Thymus (tissue), 11 donors: ENCODE measurements around the gene ALDH9A1. TPM values are rescaled to one million over a fixed set of nuclear protein-coding genes. Genes with fewer than 3 reads are reported as not detected.
"Not testable (repeated sequence)": the region's sequence is repeated elsewhere in the genome, so short reads cannot be mapped to it uniquely, and the experiment has no call there.

Experiments used
- DNase-seq, 9 donors: peaks; one replicate each; pipeline ENCODE4 v3.0.0-alpha.2; 2013; ENCODE audit warnings: low spot score in 9 of 9, low read depth in 6 of 9, missing footprints in 1 of 9
- H3K27ac ChIP-seq, 2 donors: one replicate each; pipeline ENCODE4 v1.5.1; 2013; ENCODE audit warnings: control low read depth in 1 of 2, low read depth in 1 of 2, low read length in 1 of 2, mild to moderate bottlenecking in 1 of 2, moderate library complexity in 1 of 2
- H3K27me3 ChIP-seq, 2 donors: one replicate each; pipeline ENCODE4 v1.5.1; 2013; ENCODE audit warnings: low read length in 1 of 2; ENCODE audit not compliant: control insufficient read depth in 2 of 2, insufficient read depth in 1 of 2
- H3K36me3 ChIP-seq, 2 donors: one replicate each; pipeline ENCODE4 v1.5.1; 2013; ENCODE audit warnings: low read length in 1 of 2, mild to moderate bottlenecking in 1 of 2, moderate library complexity in 1 of 2; ENCODE audit not compliant: control insufficient read depth in 2 of 2, insufficient read depth in 2 of 2
- H3K4me1 ChIP-seq, 2 donors: one replicate each; pipeline ENCODE4 v1.5.1; 2013; ENCODE audit warnings: low read length in 2 of 2; ENCODE audit not compliant: control insufficient read depth in 2 of 2, insufficient read depth in 2 of 2
- H3K4me3 ChIP-seq, 2 donors: one replicate each; pipeline ENCODE4 v1.5.1; 2013; ENCODE audit warnings: low read length in 2 of 2, control low read depth in 1 of 2, mild to moderate bottlenecking in 1 of 2
- H3K9me3 ChIP-seq, 2 donors: one replicate each; pipeline ENCODE4 v1.5.1; 2013; ENCODE audit warnings: low read length in 1 of 2, mild to moderate bottlenecking in 1 of 2; ENCODE audit not compliant: control insufficient read depth in 2 of 2, insufficient read depth in 1 of 2
- WGBS: extraction: QIAGEN DNeasy Blood & Tissue Kit; methylation state at CpG from one replicate; pipeline ENCODE4 v1.1.7; 2013; 5-methylcytosine and 5-hydroxymethylcytosine counted together
- polyA plus RNA-seq: library from polyadenylated mRNA; stranded (reverse); fragments of 200-250 nt; gene quantifications from one replicate; pipeline ENCODE4 v1.2.3, GENCODE V29; 2013
- total RNA-seq: library from RNA; stranded (reverse); fragments of 120-200 nt; gene quantifications from one replicate; pipeline ENCODE4 v1.2.4, GENCODE V29; 2013
- donor health status: healthy.

The ALDH9A1 gene
- total and polyA plus RNA-seq, 2 donors: 41.0 to 44.9 TPM

- H3K27ac ChIP-seq: no peak overlapping the region
- WGBS: 71% methylated on average over 2 of the region's 2 CpGs
Measured at GRCh38 chr1:165644064-165644735, 54.2 kb downstream of the ALDH9A1 start.

GRCh38 chr1:165641231-165641987, 57.0 kb downstream of the ALDH9A1 start:
- Histone ChIP-seq H3K9me3 (no peaks in the 10 kb centered on the region), H3K4me3 (no peak overlapping the region), H3K4me1 (no peaks in the 10 kb centered on the region), H3K27ac (no peak overlapping the region), H3K36me3 (no peaks in the 10 kb centered on the region), H3K27me3 (no peaks in the 10 kb centered on the region)
- no peak for DNase-seq
- WGBS: 64% methylated on average over 2 of the region's 2 CpGs

More at GRCh38 chr1:165644064-165644735, 54.2 kb downstream of the ALDH9A1 start:
- no peaks in the 10 kb centered on the region for H3K9me3 ChIP-seq
- no peaks in the 10 kb centered on the region for H3K27me3 ChIP-seq
- H3K4me3 ChIP-seq: no peak overlapping the region
- H3K4me1 ChIP-seq: no peaks in the 10 kb centered on the region
- no peaks in the 10 kb centered on the region for H3K36me3 ChIP-seq
- no peak for DNase-seq

GRCh38 chr1:165639821-165640623, 58.3 kb downstream of the ALDH9A1 start:
- Histone ChIP-seq H3K27me3 (no peaks in the 10 kb centered on the region), H3K4me3 (no peak overlapping the region), H3K4me1 (no peaks in the 10 kb centered on the region), H3K9me3 (no peaks in the 10 kb centered on the region), H3K27ac (no peak overlapping the region), H3K36me3 (no peaks in the 10 kb centered on the region)
- DNase-seq: no peak
- 100% methylated on average over 1 of the region's 1 CpG for WGBS

GRCh38 chr1:165638211-165638610, 60.2 kb downstream of the ALDH9A1 start:
- 97% methylated on average over 7 of the region's 7 CpGs for WGBS
- H3K27me3 ChIP-seq, H3K4me1 ChIP-seq, H3K4me3 ChIP-seq, DNase-seq, H3K9me3 ChIP-seq, H3K27ac ChIP-seq, H3K36me3 ChIP-seq: not testable (repeated sequence)

GRCh38 chr1:165637427-165637826, 60.9 kb downstream of the ALDH9A1 start:
- Histone ChIP-seq H3K36me3 (no peaks in the 10 kb centered on the region), H3K27ac (no peak overlapping the region), H3K27me3 (peaks cover 2 to 9% of the 10 kb centered on the region in 2 donors), H3K4me3 (no peak overlapping the region), H3K9me3 (no peaks in the 10 kb centered on the region), H3K4me1 (no peaks in the 10 kb centered on the region)
- no peak for DNase-seq
- 97% methylated on average over 1 of the region's 1 CpG for WGBS

- 50% methylated on average over 2 of the region's 2 CpGs for WGBS
- Histone ChIP-seq H3K4me1 (peaks cover 5 to 10% of the 10 kb centered on the region in 2 donors), H3K27ac (no peak overlapping the region), H3K36me3 (no peaks in the 10 kb centered on the region), H3K9me3 (peaks cover 0 to 3% of the 10 kb centered on the region in 2 donors), H3K4me3 (no peak overlapping the region), H3K27me3 (peaks cover 2 to 24% of the 10 kb centered on the region in 2 donors)
- DNase-seq: no peak
Measured at GRCh38 chr1:165635823-165636222, 62.5 kb downstream of the ALDH9A1 start.

GRCh38 chr1:165635329-165635728, 63.0 kb downstream of the ALDH9A1 start:
- no peak for DNase-seq
- H3K27ac ChIP-seq: no peak overlapping the region
- H3K4me3 ChIP-seq: no peak overlapping the region
- H3K9me3 ChIP-seq: peaks cover 0 to 3% of the 10 kb centered on the region in 2 donors
- WGBS: 93% methylated on average over 2 of the region's 2 CpGs
- H3K36me3 ChIP-seq: no peaks in the 10 kb centered on the region
- peaks cover 2 to 29% of the 10 kb centered on the region in 2 donors for H3K27me3 ChIP-seq
- peaks cover 5 to 15% of the 10 kb centered on the region in 2 donors for H3K4me1 ChIP-seq

GRCh38 chr1:165634154-165634921, 64.0 kb downstream of the ALDH9A1 start:
- Histone ChIP-seq H3K27me3 (peaks cover 2 to 36% of the 10 kb centered on the region in 2 donors), H3K4me3 (no peak overlapping the region), H3K9me3 (peaks cover 0 to 3% of the 10 kb centered on the region in 2 donors), H3K27ac (no peak overlapping the region), H3K36me3 (no peaks in the 10 kb centered on the region), H3K4me1 (peaks cover 8 to 18% of the 10 kb centered on the region in 2 donors)
- DNase-seq: no peak
- WGBS: 95% methylated on average over 6 of the region's 6 CpGs
